Gastrocnemius medialis (tissue), 4 donors: ENCODE data around the gene TMPRSS3.

ENCODE experiments used
- POLR2A ChIP-seq, 2 donors: fragments of 450-650 bp; IDR thresholded peaks; one replicate each; pipeline ENCODE4 v1.6.1; 2017; ENCODE audit warnings: antibody characterized with exemption in 2 of 2, mild to moderate bottlenecking in 2 of 2, moderate library complexity in 2 of 2
- TF ChIP-seq, protein P1 (sequence below), 5 experiments: fragments of 450-650 bp in 3 of 5; fragments of 200-600 bp in 2 of 5; sonication (generic) in 2 of 5; IDR thresholded peaks in 4 of 5; conservative IDR thresholded peaks in 1 of 5; 1 replicate in 4 of 5; 2 replicates in 1 of 5; pipeline ENCODE4 v1.5.1; 2016 to 2019; ENCODE audit warnings: antibody characterized with exemption in 5 of 5, mild to moderate bottlenecking in 3 of 5, moderate library complexity in 3 of 5

DNA sequence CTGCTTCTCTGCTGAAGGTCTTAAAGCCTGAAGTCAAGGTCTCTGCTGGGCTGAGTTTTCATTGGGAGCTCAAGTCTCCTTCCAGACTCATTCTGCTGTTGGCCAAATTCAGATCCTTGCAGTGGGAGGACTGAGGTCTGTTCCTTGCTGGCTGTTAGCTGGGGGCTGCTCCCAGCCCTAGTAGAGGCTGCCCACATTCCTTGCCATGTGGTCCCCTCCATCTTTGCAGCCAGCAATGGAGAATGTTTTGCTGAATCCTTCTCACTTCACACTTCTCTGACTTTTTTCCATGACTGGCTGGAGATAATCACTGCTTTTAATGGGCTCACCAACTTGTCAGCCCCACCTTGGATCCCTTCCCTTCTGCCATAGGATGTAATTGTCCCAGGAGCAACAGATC, 41.1 kb upstream of the TMPRSS3 start:
- TF ChIP-seq, protein P1, sequence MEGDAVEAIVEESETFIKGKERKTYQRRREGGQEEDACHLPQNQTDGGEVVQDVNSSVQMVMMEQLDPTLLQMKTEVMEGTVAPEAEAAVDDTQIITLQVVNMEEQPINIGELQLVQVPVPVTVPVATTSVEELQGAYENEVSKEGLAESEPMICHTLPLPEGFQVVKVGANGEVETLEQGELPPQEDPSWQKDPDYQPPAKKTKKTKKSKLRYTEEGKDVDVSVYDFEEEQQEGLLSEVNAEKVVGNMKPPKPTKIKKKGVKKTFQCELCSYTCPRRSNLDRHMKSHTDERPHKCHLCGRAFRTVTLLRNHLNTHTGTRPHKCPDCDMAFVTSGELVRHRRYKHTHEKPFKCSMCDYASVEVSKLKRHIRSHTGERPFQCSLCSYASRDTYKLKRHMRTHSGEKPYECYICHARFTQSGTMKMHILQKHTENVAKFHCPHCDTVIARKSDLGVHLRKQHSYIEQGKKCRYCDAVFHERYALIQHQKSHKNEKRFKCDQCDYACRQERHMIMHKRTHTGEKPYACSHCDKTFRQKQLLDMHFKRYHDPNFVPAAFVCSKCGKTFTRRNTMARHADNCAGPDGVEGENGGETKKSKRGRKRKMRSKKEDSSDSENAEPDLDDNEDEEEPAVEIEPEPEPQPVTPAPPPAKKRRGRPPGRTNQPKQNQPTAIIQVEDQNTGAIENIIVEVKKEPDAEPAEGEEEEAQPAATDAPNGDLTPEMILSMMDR (IDR thresholded peaks at IDR 0.05 in 4 of 5, conservative IDR thresholded peaks at IDR 0.05 in 1 of 5), result no peak
- TF ChIP-seq POLR2A (IDR thresholded peaks at IDR 0.05), result no peak
